WI38 (cell line): ENCODE results near the gene MTCL1.
A peak's percentile ranks its signal among the peaks of the same experiment; 100 is the strongest.

ENCODE experiments used
- H3K4me3 ChIP-seq: 2 replicates; pipeline ENCODE4 v1.5.1; 2011; ENCODE audit warnings: low read depth, mild to moderate bottlenecking, control low read depth, low read length
- CTCF ChIP-seq: IDR thresholded peaks from 2 replicates; pipeline ENCODE4 v1.5.1; 2012; ENCODE audit warnings: low read depth, mild to moderate bottlenecking, control low read depth, low read length

Gene MTCL1

GRCh38 chr18:8799596-8800441 lies 94.5 kb downstream of the MTCL1 start:
- no peak for TF ChIP-seq CTCF
- peak overlapping the region; percentile 40 for H3K4me3 ChIP-seq

- H3K4me3 ChIP-seq: peak overlapping the region; percentile 40
- TF ChIP-seq CTCF: no peak
Observed at GRCh38 chr18:8800445-8800844, 95.1 kb downstream of the MTCL1 start.

GRCh38 chr18:8800876-8801262 lies 95.5 kb downstream of the MTCL1 start:
- peak overlapping the region; percentile 45 for H3K4me3 ChIP-seq
- TF ChIP-seq CTCF: no peak

- no peak for TF ChIP-seq CTCF
- peak overlapping the region; percentile 45 for H3K4me3 ChIP-seq
Observed at GRCh38 chr18:8801263-8801901, 96.0 kb downstream of the MTCL1 start.

GRCh38 chr18:8802017-8802672 lies 96.8 kb downstream of the MTCL1 start:
- H3K4me3 ChIP-seq: no peak overlapping the region
- TF ChIP-seq CTCF: no peak

- TF ChIP-seq CTCF: no peak
- no peak overlapping the region for H3K4me3 ChIP-seq
Observed at GRCh38 chr18:8803063-8803795, 97.9 kb downstream of the MTCL1 start.
